ENCODE measurements around the gene DST. TPM values are rescaled to one million over a fixed set of nuclear protein-coding genes. Genes with fewer than 3 reads are reported as not detected.

The DST gene
- total and polyA plus RNA-seq, 2 donors (not counting 1 experiment from before 2014, with no cell fraction given): 1.5 to 1.9 TPM

GRCh38 chr6:56432194-56432593 lies 210.5 kb downstream of the DST start:
- Mint-ChIP-seq H3K4me1 (no peaks in the 10 kb centered on the region), H3K9me3 (ENCODE audit: insufficient read depth) (peaks cover 3% of the 10 kb centered on the region), H3K27me3 (peaks cover 5% of the 10 kb centered on the region), H3K27ac (no peak overlapping the region), H3K4me3 (no peak overlapping the region)
- Histone ChIP-seq H3K27ac (ENCODE audit: low read length in 2 of 2) (no peak overlapping the region), H3K79me2 (ENCODE audit: control insufficient read depth, insufficient read depth, low read length) (no peaks in the 10 kb centered on the region), H3K4me2 (replicated peaks; ENCODE audit: low read depth, low read length, poor library complexity, severe bottlenecking) (no peak overlapping the region), H3K4me1 (ENCODE audit: control insufficient read depth in 2 of 2, insufficient read depth in 2 of 2, low read length in 2 of 2) (no peaks in the 10 kb centered on the region), H3K9ac (ENCODE audit: low read length) (no peak overlapping the region), H3K27me3 (replicated peaks in 1 of 4; ENCODE audit: control extremely low read depth in 1 of 4, control insufficient read depth in 3 of 4, insufficient read depth in 4 of 4, low read length in 3 of 4) (no peaks in the 10 kb centered on the region), H4K20me1 (ENCODE audit: control insufficient read depth, insufficient read depth, low read length, poor library complexity, severe bottlenecking) (no peaks in the 10 kb centered on the region), H3K4me3 (ENCODE audit: control extremely low read depth in 1 of 5, extremely low read depth in 1 of 5, insufficient read depth in 1 of 5, low read depth in 2 of 5, low read length in 4 of 5) (no peak overlapping the region), H2AFZ (ENCODE audit: insufficient read depth, low read depth, low read length, poor library complexity, severe bottlenecking) (no peak overlapping the region), H3K9me3 (ENCODE audit: control extremely low read depth in 1 of 3, control insufficient read depth in 2 of 3, insufficient read depth in 1 of 3, low read length in 2 of 3) (peaks cover 0 to 32% (median 0%) of the 10 kb centered on the region in 3 donors), H3K36me3 (replicated peaks in 1 of 2; ENCODE audit: control extremely low read depth in 1 of 2, control insufficient read depth in 1 of 2, extremely low read depth in 1 of 2, insufficient read depth in 2 of 2, low read length in 1 of 2) (no peaks in the 10 kb centered on the region)
- ChIA-PET POLR2A (no interaction called here), CTCF (no interaction called here)
- ATAC-seq (ENCODE audit: low read depth): no peak
- TF ChIP-seq CTCF (IDR thresholded peaks at IDR 0.05) (no peak), EZH2 (IDR thresholded peaks at IDR 0.05; ENCODE audit: borderline replicate concordance, insufficient read depth, low read depth, low read length, poor library complexity, severe bottlenecking) (no peak)
- WGBS (ENCODE audit: insufficient coverage): 96% methylated on average over 24 of the region's 24 CpGs
- no peak for DNase-seq
- intact Hi-C loops (cut with micrococcal nuclease): no loop called here

GRCh38 chr6:56430629-56431600 lies 211.8 kb downstream of the DST start:
- peaks cover 3% of the 10 kb centered on the region for H3K27me3 Mint-ChIP-seq
- Histone ChIP-seq H3K79me2 (ENCODE audit: control insufficient read depth, insufficient read depth, low read length) (no peaks in the 10 kb centered on the region), H3K36me3 (replicated peaks in 1 of 2; ENCODE audit: control extremely low read depth in 1 of 2, control insufficient read depth in 1 of 2, extremely low read depth in 1 of 2, insufficient read depth in 2 of 2, low read length in 1 of 2) (no peaks in the 10 kb centered on the region), H3K27ac (ENCODE audit: low read length in 2 of 2) (no peak overlapping the region), H3K9ac (ENCODE audit: low read length) (no peak overlapping the region), H3K9me3 (ENCODE audit: control extremely low read depth in 1 of 3, control insufficient read depth in 2 of 3, insufficient read depth in 1 of 3, low read length in 2 of 3) (peaks cover 0 to 32% (median 0%) of the 10 kb centered on the region in 3 donors), H3K4me1 (ENCODE audit: control insufficient read depth in 2 of 2, insufficient read depth in 2 of 2, low read length in 2 of 2) (no peaks in the 10 kb centered on the region), H2AFZ (ENCODE audit: insufficient read depth, low read depth, low read length, poor library complexity, severe bottlenecking) (no peak overlapping the region), H3K4me3 (ENCODE audit: control extremely low read depth in 1 of 5, extremely low read depth in 1 of 5, insufficient read depth in 1 of 5, low read depth in 2 of 5, low read length in 4 of 5) (no peak overlapping the region), H4K20me1 (ENCODE audit: control insufficient read depth, insufficient read depth, low read length, poor library complexity, severe bottlenecking) (no peaks in the 10 kb centered on the region), H3K27me3 (replicated peaks in 1 of 4; ENCODE audit: control extremely low read depth in 1 of 4, control insufficient read depth in 3 of 4, insufficient read depth in 4 of 4, low read length in 3 of 4) (no peaks in the 10 kb centered on the region), H3K4me2 (replicated peaks; ENCODE audit: low read depth, low read length, poor library complexity, severe bottlenecking) (no peak overlapping the region)
- no peaks in the 10 kb centered on the region for H3K4me1 Mint-ChIP-seq
- peaks cover 3% of the 10 kb centered on the region for H3K9me3 Mint-ChIP-seq (ENCODE audit: insufficient read depth)
- POLR2A ChIA-PET: no interaction called here
- TF ChIP-seq EZH2 (IDR thresholded peaks at IDR 0.05; ENCODE audit: borderline replicate concordance, insufficient read depth, low read depth, low read length, poor library complexity, severe bottlenecking): no peak
- no peak for TF ChIP-seq CTCF (IDR thresholded peaks at IDR 0.05)
- CTCF ChIA-PET: no interaction called here
- intact Hi-C loops (cut with micrococcal nuclease): no loop called here
- 94% methylated on average over 31 of the region's 34 CpGs for WGBS (ENCODE audit: insufficient coverage)
- no peak for ATAC-seq (ENCODE audit: low read depth)
- no peak overlapping the region for H3K27ac Mint-ChIP-seq
- H3K4me3 Mint-ChIP-seq: no peak overlapping the region
- DNase-seq: no peak

Measured in B cell (primary cell).